ENCODE results near the gene GNB5.

The GNB5 gene

GRCh38 chr15:52150871-52151270 is 40.3 kb downstream of the GNB5 start:
- H3K4me1 ChIP-seq (ENCODE audit: control insufficient read depth, insufficient read depth, low read length), result no peaks in the 10 kb centered on the region
- no peaks in the 10 kb centered on the region for H3K9me3 ChIP-seq (ENCODE audit: control insufficient read depth, insufficient read depth, low read length)
- no peaks in the 10 kb centered on the region for H3K27me3 ChIP-seq (ENCODE audit: control insufficient read depth, insufficient read depth, low read length)
- no peak overlapping the region for H3K9ac ChIP-seq (ENCODE audit: low read depth, low read length)
- no peak overlapping the region for H3K4me3 ChIP-seq (ENCODE audit: low read depth, low read length)
- H3K36me3 ChIP-seq (ENCODE audit: control insufficient read depth, insufficient read depth, low read length), result peaks cover 7% of the 10 kb centered on the region

GRCh38 chr15:52150043-52150825 is 41.0 kb downstream of the GNB5 start:
- Histone ChIP-seq H3K4me3 (ENCODE audit: low read depth, low read length) (no peak overlapping the region), H3K36me3 (ENCODE audit: control insufficient read depth, insufficient read depth, low read length) (peaks cover 7% of the 10 kb centered on the region), H3K27me3 (ENCODE audit: control insufficient read depth, insufficient read depth, low read length) (no peaks in the 10 kb centered on the region), H3K4me1 (ENCODE audit: control insufficient read depth, insufficient read depth, low read length) (no peaks in the 10 kb centered on the region), H3K9me3 (ENCODE audit: control insufficient read depth, insufficient read depth, low read length) (no peaks in the 10 kb centered on the region), H3K9ac (ENCODE audit: low read depth, low read length) (no peak overlapping the region)

- H3K4me1 ChIP-seq (ENCODE audit: control insufficient read depth, insufficient read depth, low read length), result no peaks in the 10 kb centered on the region
- no peaks in the 10 kb centered on the region for H3K27me3 ChIP-seq (ENCODE audit: control insufficient read depth, insufficient read depth, low read length)
- H3K9me3 ChIP-seq (ENCODE audit: control insufficient read depth, insufficient read depth, low read length), result no peaks in the 10 kb centered on the region
- peaks cover 12% of the 10 kb centered on the region for H3K36me3 ChIP-seq (ENCODE audit: control insufficient read depth, insufficient read depth, low read length)
- H3K9ac ChIP-seq (ENCODE audit: low read depth, low read length), result no peak overlapping the region
- H3K4me3 ChIP-seq (ENCODE audit: low read depth, low read length), result no peak overlapping the region
Measured at GRCh38 chr15:52148403-52148802, 42.8 kb downstream of the GNB5 start.

DNA sequence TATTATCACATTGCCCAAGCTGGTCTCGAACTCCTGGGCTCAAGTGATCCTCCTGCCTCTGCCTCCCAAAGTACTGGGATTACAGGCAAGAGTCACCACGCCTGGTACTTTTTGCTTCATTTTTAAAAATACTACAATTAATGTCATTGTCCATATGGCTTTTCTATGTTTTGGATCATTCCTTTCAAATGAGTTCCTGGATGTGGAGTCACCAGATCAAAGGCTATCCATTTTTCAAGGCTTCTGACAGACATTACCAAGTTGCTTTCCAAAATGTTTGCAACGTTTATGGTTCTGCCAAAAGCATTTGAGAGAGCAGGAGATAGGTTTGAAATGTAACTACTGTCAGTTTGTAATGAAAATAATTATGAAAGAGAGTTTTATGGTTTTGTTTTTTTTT is 44.4 kb downstream of the GNB5 start:
- H3K9ac ChIP-seq (ENCODE audit: low read depth, low read length), result no peak overlapping the region
- no peaks in the 10 kb centered on the region for H3K27me3 ChIP-seq (ENCODE audit: control insufficient read depth, insufficient read depth, low read length)
- no peaks in the 10 kb centered on the region for H3K4me1 ChIP-seq (ENCODE audit: control insufficient read depth, insufficient read depth, low read length)
- no peak overlapping the region for H3K4me3 ChIP-seq (ENCODE audit: low read depth, low read length)
- no peaks in the 10 kb centered on the region for H3K9me3 ChIP-seq (ENCODE audit: control insufficient read depth, insufficient read depth, low read length)
- H3K36me3 ChIP-seq (ENCODE audit: control insufficient read depth, insufficient read depth, low read length), result peaks cover 12% of the 10 kb centered on the region

DNA sequence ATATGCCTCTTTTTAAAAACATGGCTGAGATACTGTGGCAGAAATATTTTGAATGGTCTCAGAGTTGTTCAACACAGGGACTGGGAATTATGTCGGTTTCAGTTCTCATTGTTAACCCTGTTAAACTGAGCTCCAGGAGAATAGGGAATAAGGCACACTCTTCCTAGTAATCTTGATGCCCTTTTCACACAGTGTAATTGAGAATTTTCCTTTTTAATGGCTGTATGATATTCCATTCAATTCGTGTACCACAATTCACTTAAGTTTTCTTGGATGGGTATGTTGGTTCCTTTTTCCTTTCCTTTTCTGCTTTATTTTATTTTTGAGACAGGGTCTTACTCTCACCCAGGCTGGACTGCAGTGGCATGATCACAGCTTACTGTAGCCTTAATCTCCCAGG is 44.9 kb downstream of the GNB5 start:
- no peak overlapping the region for H3K9ac ChIP-seq (ENCODE audit: low read depth, low read length)
- H3K4me3 ChIP-seq (ENCODE audit: low read depth, low read length), result no peak overlapping the region
- no peaks in the 10 kb centered on the region for H3K27me3 ChIP-seq (ENCODE audit: control insufficient read depth, insufficient read depth, low read length)
- no peaks in the 10 kb centered on the region for H3K4me1 ChIP-seq (ENCODE audit: control insufficient read depth, insufficient read depth, low read length)
- H3K9me3 ChIP-seq (ENCODE audit: control insufficient read depth, insufficient read depth, low read length), result no peaks in the 10 kb centered on the region
- H3K36me3 ChIP-seq (ENCODE audit: control insufficient read depth, insufficient read depth, low read length), result peaks cover 12% of the 10 kb centered on the region

DNA sequence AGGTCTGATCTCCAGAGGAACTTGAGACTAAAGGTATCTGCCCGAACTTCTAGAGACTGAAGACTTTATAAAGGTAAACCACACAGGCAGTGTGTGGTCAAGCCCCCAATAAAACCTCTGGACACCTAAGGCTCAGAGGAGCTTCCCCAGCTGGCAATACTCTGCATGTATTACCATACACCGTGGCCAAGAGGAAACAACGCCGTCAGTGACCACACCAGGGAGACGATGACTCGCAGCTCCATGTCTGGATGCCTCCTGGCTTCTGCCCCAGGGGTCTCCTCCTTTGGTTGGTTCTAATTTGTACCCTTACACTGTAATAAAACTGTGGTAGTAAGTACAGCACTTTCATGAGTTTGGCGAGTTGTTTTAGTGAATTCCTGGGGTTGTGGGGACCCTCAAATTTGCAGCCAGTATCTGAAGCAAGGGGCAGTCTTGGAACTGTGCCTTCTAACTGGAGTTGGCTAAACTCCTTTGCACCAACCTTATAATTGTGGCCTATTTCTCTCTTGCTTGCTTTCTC is 46.5 kb downstream of the GNB5 start:
- Histone ChIP-seq H3K36me3 (ENCODE audit: control insufficient read depth, insufficient read depth, low read length) (peaks cover 14% of the 10 kb centered on the region), H3K4me1 (ENCODE audit: control insufficient read depth, insufficient read depth, low read length) (peaks cover 6% of the 10 kb centered on the region), H3K9ac (ENCODE audit: low read depth, low read length) (no peak overlapping the region), H3K4me3 (ENCODE audit: low read depth, low read length) (no peak overlapping the region), H3K9me3 (ENCODE audit: control insufficient read depth, insufficient read depth, low read length) (no peaks in the 10 kb centered on the region), H3K27me3 (ENCODE audit: control insufficient read depth, insufficient read depth, low read length) (no peaks in the 10 kb centered on the region)

DNA sequence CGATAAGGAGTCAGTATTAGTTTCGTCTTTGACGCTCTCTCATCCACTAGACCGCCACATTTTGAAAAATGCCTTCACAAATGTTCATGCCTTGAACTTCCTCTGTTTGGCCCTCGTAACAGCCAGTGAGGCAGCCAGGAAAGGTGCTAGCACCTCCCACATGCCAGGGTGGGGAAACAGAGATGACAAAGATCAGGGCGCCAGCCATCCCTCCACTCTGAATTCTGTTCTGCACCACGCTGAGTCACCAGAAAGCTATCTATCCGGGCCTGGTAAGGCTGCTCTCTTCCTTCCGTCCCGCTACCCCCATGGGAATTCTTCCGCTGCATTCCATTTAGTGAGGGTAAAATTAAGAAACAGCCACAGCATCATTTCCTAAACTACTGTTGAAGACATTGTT is 47.3 kb downstream of the GNB5 start:
- H3K27me3 ChIP-seq (ENCODE audit: control insufficient read depth, insufficient read depth, low read length), result no peaks in the 10 kb centered on the region
- no peaks in the 10 kb centered on the region for H3K9me3 ChIP-seq (ENCODE audit: control insufficient read depth, insufficient read depth, low read length)
- H3K4me1 ChIP-seq (ENCODE audit: control insufficient read depth, insufficient read depth, low read length), result peaks cover 10% of the 10 kb centered on the region
- peaks cover 14% of the 10 kb centered on the region for H3K36me3 ChIP-seq (ENCODE audit: control insufficient read depth, insufficient read depth, low read length)
- H3K9ac ChIP-seq (ENCODE audit: low read depth, low read length), result no peak overlapping the region
- no peak overlapping the region for H3K4me3 ChIP-seq (ENCODE audit: low read depth, low read length)

DNA sequence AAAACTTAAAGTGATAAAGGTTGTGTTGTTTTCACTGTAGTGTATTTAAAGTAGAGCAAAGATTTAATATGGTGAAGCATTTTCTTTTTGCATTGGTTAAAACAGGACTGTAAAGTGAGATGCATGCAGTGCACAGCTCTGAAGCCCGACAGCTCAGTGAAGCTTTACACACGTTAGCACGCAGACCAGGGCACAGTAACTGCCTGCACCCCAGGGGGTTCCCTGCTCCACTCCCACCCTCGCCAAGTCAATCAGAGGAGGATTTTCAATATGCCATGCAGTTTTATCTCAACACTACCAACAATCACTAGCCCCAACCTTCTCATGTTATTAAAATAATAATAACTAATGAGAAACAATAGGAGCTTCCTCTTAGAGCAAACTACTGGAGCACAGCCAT is 50.5 kb downstream of the GNB5 start:
- Histone ChIP-seq H3K9ac (ENCODE audit: low read depth, low read length) (no peak overlapping the region), H3K4me3 (ENCODE audit: low read depth, low read length) (no peak overlapping the region), H3K4me1 (ENCODE audit: control insufficient read depth, insufficient read depth, low read length) (peaks cover 10% of the 10 kb centered on the region), H3K9me3 (ENCODE audit: control insufficient read depth, insufficient read depth, low read length) (no peaks in the 10 kb centered on the region), H3K27me3 (ENCODE audit: control insufficient read depth, insufficient read depth, low read length) (no peaks in the 10 kb centered on the region), H3K36me3 (ENCODE audit: control insufficient read depth, insufficient read depth, low read length) (peaks cover 7% of the 10 kb centered on the region)

DNA sequence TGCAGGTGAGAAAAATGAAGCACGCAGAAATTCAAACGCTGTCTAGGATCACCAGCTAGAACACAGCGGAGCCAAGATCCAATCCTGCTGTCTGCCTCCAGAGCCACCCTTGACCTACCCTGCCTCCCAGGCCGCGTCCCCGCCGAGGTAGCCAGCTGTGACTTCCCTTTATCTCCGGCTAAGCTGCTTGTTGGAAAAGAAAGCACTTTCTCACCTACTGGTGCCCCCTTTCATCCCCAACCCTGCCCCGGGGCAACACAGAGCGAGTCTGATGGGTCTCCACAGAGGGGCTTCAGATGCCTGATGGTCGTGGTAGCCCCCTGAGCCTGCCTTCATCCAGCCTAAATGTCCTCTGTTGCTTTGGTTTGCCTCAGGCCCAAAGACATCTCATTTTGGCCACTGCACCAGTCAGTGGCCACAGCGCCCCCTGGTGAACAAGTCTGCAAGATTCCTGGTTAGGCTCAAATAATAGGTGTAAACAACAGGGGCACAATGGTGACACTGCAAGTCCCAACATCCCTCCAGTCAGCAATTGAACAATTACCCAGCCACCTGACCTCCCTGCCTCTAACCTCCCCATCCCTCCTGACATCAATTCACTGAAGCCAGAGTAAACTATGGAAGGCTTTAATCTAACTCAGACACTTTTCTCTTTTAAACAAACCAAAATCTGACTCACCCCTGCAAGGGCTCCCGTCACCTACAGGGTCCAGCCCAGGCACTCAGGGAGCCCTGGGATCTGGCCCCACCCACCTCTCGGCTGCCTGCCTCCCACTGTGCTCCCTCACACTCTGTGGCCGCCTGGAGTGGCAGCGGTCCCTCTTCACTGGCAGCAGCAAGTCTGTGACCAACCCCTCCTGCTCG is 51.4 kb downstream of the GNB5 start:
- H3K4me3 ChIP-seq (ENCODE audit: low read depth, low read length), result no peak overlapping the region
- H3K4me1 ChIP-seq (ENCODE audit: control insufficient read depth, insufficient read depth, low read length), result peaks cover 10% of the 10 kb centered on the region
- H3K27me3 ChIP-seq (ENCODE audit: control insufficient read depth, insufficient read depth, low read length), result no peaks in the 10 kb centered on the region
- H3K9me3 ChIP-seq (ENCODE audit: control insufficient read depth, insufficient read depth, low read length), result no peaks in the 10 kb centered on the region
- H3K36me3 ChIP-seq (ENCODE audit: control insufficient read depth, insufficient read depth, low read length), result peaks cover 7% of the 10 kb centered on the region
- H3K9ac ChIP-seq (ENCODE audit: low read depth, low read length), result peak overlapping the region; percentile 24

- Histone ChIP-seq H3K27me3 (ENCODE audit: control insufficient read depth, insufficient read depth, low read length) (no peaks in the 10 kb centered on the region), H3K9ac (ENCODE audit: low read depth, low read length) (no peak overlapping the region), H3K36me3 (ENCODE audit: control insufficient read depth, insufficient read depth, low read length) (peaks cover 3% of the 10 kb centered on the region), H3K4me3 (ENCODE audit: low read depth, low read length) (no peak overlapping the region), H3K4me1 (ENCODE audit: control insufficient read depth, insufficient read depth, low read length) (peaks cover 10% of the 10 kb centered on the region), H3K9me3 (ENCODE audit: control insufficient read depth, insufficient read depth, low read length) (no peaks in the 10 kb centered on the region)
Measured at GRCh38 chr15:52137432-52138357, 53.5 kb downstream of the GNB5 start.

- Histone ChIP-seq H3K9ac (ENCODE audit: low read depth, low read length) (no peak overlapping the region), H3K27me3 (ENCODE audit: control insufficient read depth, insufficient read depth, low read length) (no peaks in the 10 kb centered on the region), H3K9me3 (ENCODE audit: control insufficient read depth, insufficient read depth, low read length) (no peaks in the 10 kb centered on the region), H3K4me3 (ENCODE audit: low read depth, low read length) (no peak overlapping the region), H3K36me3 (ENCODE audit: control insufficient read depth, insufficient read depth, low read length) (peaks cover 3% of the 10 kb centered on the region), H3K4me1 (ENCODE audit: control insufficient read depth, insufficient read depth, low read length) (peaks cover 10% of the 10 kb centered on the region)
Measured at GRCh38 chr15:52136442-52136980, 54.7 kb downstream of the GNB5 start.
